SK-N-MC (cell line): ENCODE results near the gene KCTD16.

Experiments
- DNase-seq: peaks from one replicate; pipeline ENCODE4 v3.0.0-alpha.2; 2011; ENCODE audit warnings: low read depth, low spot score
- H3K27ac ChIP-seq: fragments of 200-600 bp; sonication (generic); 2 replicates; pipeline ENCODE4 v1.5.1; 2016; ENCODE audit warnings: mixed run types
- H3K36me3 ChIP-seq: fragments of 200-600 bp; sonication (generic); 2 replicates; pipeline ENCODE4 v1.6.1; 2017; ENCODE audit warnings: antibody characterized with exemption, low read length, mixed read lengths; ENCODE audit not compliant: insufficient read depth
- H3K4me3 ChIP-seq: fragments of 200-600 bp; sonication (generic); 2 replicates; pipeline ENCODE4 v1.5.1; 2016
- H3K9ac ChIP-seq: fragments of 200-600 bp; sonication (generic); 2 replicates; pipeline ENCODE4 v1.8.0; 2017; ENCODE audit warnings: mixed run types, mixed read lengths; ENCODE audit not compliant: insufficient read length
- H3K9me3 ChIP-seq: fragments of 200-600 bp; sonication (generic); 2 replicates; pipeline ENCODE4 v1.6.1; 2017; ENCODE audit warnings: low read depth, mild to moderate bottlenecking, antibody characterized with exemption, low read length, moderate library complexity, mixed read lengths
- EZH2 ChIP-seq: fragments of 200-600 bp; sonication (generic); IDR thresholded peaks from one replicate; pipeline ENCODE4 v1.6.1; 2017; ENCODE audit warnings: antibody characterized with exemption
- FOXP2 ChIP-seq: optimal IDR thresholded peaks from 2 replicates; pipeline ENCODE3; 2011; ENCODE audit warnings: mild to moderate bottlenecking, moderate library complexity; ENCODE audit not compliant: insufficient read depth; ENCODE audit errors: extremely low read length, control extremely low read depth
- POLR2AphosphoS5 ChIP-seq: IDR thresholded peaks from 2 replicates; pipeline ENCODE4 v1.6.1; 2012; ENCODE audit warnings: mild to moderate bottlenecking, low read depth, low read length, borderline replicate concordance

Gene KCTD16

DNA sequence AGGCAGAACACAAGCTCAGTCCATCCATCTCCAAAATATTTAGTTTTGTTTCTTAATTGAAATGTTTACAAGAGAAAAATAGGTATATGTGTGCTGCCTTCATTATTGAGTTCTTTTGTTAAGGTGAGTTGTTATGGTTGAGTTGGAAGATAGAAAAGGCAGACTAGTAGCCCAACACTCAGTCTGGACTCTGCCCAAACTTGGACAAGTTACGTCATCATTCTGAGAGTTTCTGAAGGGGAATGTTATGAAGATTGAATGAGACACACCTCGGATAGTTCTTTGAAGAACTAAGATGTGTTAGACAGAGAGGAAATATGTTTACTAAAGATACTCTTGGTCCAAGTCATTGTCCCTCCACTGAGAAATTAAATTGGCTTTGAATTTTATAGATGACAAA lies 245.5 kb downstream of the KCTD16 start:
- no peak for DNase-seq
- no peak overlapping the region for H3K4me3 ChIP-seq
- no peak for TF ChIP-seq POLR2AphosphoS5
- no peak for TF ChIP-seq FOXP2
- no peak for TF ChIP-seq EZH2

DNA sequence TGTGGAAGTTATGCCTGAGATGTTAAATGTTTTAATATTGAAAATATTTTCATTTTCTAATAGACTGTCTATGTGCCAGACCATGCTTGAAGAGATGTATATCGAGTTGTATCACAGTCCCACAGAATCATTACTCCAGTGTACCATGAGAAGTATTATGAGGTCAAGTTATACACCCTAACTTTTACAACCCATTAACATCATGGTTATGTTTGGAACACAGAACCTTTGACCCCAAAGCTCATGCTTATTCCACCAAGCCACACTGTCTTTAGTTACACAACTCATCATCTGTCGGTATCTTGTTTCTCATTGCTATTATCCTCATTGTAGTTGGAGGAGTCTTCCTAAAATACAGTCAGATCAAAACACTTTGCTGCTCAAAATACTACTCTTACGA lies 248.0 kb downstream of the KCTD16 start:
- no peaks in the 10 kb centered on the region for H3K36me3 ChIP-seq
- no peak overlapping the region for H3K4me3 ChIP-seq
- H3K9me3 ChIP-seq: no peaks in the 10 kb centered on the region

More for the DNA sequence above, 245.5 kb downstream of the KCTD16 start:
- Histone ChIP-seq H3K36me3 (no peaks in the 10 kb centered on the region), H3K9ac (no peak overlapping the region), H3K9me3 (no peaks in the 10 kb centered on the region), H3K27ac (no peak overlapping the region)

DNA sequence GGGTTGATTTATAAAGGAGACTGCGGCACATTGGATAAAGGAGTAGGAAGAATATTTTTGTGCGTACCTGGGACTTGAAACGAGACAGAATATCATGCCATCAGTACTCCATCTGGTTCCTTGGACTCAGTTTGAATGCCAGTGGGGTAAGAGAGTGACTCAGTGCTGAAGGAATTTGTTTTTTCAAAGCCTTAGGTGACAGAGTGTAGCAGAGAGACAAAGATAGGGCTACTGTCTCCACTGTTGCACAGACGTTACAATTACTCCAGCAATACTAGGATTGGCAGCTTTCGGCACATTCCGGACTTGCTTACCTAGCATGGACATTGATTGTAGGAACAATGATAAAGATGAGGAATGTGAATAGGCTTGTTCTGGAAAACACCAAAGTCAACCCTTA lies 250.7 kb downstream of the KCTD16 start:
- no peaks in the 10 kb centered on the region for H3K9me3 ChIP-seq
- no peak for DNase-seq
- H3K27ac ChIP-seq: no peak overlapping the region
- H3K9ac ChIP-seq: no peak overlapping the region
- TF ChIP-seq POLR2AphosphoS5 (no peak), EZH2 (no peak), FOXP2 (no peak)
- H3K4me3 ChIP-seq: no peak overlapping the region
- no peaks in the 10 kb centered on the region for H3K36me3 ChIP-seq

More for the DNA sequence above, 248.0 kb downstream of the KCTD16 start:
- no peak overlapping the region for H3K9ac ChIP-seq
- TF ChIP-seq FOXP2 (no peak), POLR2AphosphoS5 (no peak), EZH2 (no peak)
- no peak overlapping the region for H3K27ac ChIP-seq
- no peak for DNase-seq

DNA sequence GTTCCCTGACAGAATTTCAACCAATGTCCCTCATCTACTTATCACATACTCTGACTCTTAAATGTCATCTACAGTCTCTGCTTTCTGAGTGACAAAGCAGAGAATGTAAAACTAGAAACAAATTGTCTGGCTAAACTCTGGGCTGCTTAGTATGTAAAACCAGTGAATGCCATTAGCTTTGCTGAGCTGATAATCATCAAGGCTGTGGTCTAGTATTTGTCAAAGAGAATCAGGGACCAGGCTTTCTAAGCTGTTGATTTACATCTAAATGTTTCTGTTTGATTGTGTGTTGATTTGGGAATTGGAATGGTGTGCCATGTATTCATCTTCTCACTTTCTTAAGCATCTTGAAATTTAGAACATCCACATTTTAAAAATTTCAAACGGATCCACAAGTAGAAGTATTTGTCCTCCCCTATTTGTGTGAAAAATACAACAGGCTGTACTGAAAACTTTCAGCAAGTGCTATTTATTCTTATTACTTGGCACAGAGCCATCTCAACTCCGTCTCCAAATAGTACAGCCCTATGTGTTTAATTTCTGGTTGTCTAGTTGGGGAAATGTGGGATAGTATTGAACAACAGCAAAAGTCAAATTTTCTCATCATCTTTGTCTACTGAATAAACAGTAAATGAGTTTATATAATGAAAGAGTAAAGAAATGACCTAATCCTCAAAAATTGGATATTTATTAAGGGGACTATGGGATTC lies 251.5 kb downstream of the KCTD16 start:
- TF ChIP-seq FOXP2 (no peak), EZH2 (no peak), POLR2AphosphoS5 (no peak)
- no peaks in the 10 kb centered on the region for H3K36me3 ChIP-seq
- no peak for DNase-seq
- H3K4me3 ChIP-seq: no peak overlapping the region
- H3K27ac ChIP-seq: no peak overlapping the region
- no peak overlapping the region for H3K9ac ChIP-seq
- H3K9me3 ChIP-seq: no peaks in the 10 kb centered on the region

DNA sequence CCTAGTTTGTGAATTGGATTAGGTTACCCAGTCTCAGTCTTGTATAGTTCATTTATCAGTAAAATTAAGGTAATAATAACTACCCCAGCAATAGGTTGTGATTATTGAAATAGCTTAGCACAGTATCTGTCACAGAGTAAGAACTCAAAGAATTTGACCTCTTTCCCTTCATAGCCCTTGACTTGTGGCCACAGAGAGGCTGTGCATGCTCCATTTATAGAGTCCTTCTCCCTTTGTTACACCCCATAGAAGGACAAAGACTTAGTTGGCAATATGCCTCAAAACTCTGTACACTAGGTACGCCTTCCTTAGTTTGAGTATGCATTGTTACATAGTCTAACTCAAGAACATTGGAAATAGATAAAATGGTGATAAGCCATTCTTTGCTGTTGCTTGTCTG lies 257.2 kb downstream of the KCTD16 start:
- DNase-seq: no peak
- TF ChIP-seq FOXP2 (no peak), POLR2AphosphoS5 (no peak), EZH2 (no peak)
- H3K36me3 ChIP-seq: no peaks in the 10 kb centered on the region
- H3K9ac ChIP-seq: no peak overlapping the region
- H3K4me3 ChIP-seq: no peak overlapping the region
- H3K27ac ChIP-seq: no peak overlapping the region
- no peaks in the 10 kb centered on the region for H3K9me3 ChIP-seq

DNA sequence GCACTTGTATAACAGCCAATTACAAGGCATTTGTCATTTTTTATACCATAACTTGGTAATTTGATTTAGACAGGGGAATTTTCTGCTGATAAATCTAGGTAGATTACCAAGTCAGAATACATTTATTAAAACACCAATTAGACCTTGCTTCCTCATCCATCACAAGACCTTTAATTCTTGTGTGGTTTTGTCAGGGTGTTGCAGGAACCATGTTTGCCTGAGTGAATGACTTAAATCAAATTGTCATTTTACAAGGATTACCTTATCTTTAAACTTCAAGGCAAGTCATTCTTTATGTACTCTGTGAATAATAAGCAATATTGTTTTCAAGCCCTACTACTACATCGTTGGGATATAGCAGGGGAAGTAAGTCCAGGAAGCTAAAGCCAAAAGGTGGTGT lies 257.7 kb downstream of the KCTD16 start:
- DNase-seq: no peak
- TF ChIP-seq FOXP2: no peak
- no peak for TF ChIP-seq POLR2AphosphoS5
- no peak for TF ChIP-seq EZH2
- Histone ChIP-seq H3K36me3 (no peaks in the 10 kb centered on the region), H3K27ac (no peak overlapping the region), H3K4me3 (no peak overlapping the region), H3K9ac (no peak overlapping the region), H3K9me3 (no peaks in the 10 kb centered on the region)

DNA sequence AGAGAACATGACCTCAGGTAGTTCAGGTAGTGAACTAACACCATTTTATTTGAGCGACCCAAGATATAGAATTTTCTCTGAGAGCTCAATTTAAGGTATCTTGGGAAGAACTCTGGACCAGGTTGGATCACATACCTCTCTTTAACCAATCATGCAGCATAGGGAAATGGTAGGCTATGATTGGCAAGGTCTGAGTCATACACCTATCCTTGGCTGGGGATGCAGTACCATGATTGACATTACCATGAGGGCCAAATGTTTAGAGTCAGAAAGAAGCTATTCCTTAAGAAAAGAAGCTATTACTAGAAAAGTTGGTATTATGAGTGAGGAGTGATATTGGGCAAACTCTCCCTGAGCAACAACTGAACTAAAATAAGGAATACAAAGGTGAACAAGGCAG lies 258.7 kb downstream of the KCTD16 start:
- H3K9ac ChIP-seq: no peak overlapping the region
- no peak overlapping the region for H3K4me3 ChIP-seq
- no peak for DNase-seq
- no peak for TF ChIP-seq FOXP2
- no peak for TF ChIP-seq EZH2
- no peak for TF ChIP-seq POLR2AphosphoS5
- no peaks in the 10 kb centered on the region for H3K36me3 ChIP-seq
- no peaks in the 10 kb centered on the region for H3K9me3 ChIP-seq
- H3K27ac ChIP-seq: no peak overlapping the region

DNA sequence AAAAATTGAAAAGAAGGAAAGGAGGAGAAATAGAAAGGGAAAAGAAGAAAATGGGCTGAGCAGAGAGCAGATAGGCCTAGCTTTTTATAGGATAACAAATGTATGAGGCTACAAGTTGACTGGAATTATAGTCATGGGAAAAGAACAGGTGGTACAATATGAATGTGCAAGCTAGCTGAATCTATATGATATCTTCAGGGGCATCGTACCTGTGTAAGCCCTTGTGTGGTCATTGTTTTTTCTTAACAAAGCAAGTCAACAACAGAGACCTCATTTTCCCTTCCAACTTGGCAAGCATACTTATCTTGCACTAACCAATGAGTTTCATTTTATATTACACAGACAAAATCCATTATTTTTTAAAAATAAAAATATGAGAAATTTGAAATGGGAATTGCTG lies 259.2 kb downstream of the KCTD16 start:
- no peak for TF ChIP-seq POLR2AphosphoS5
- no peak for TF ChIP-seq FOXP2
- no peak for TF ChIP-seq EZH2
- H3K36me3 ChIP-seq: no peaks in the 10 kb centered on the region
- no peak for DNase-seq
- H3K27ac ChIP-seq: no peak overlapping the region
- H3K4me3 ChIP-seq: no peak overlapping the region
- no peaks in the 10 kb centered on the region for H3K9me3 ChIP-seq
- H3K9ac ChIP-seq: no peak overlapping the region
